ENCODE measurements around the gene E2F1. TPM values are rescaled to one million over a fixed set of nuclear protein-coding genes. Genes with fewer than 3 reads are reported as not detected.
A peak's percentile ranks its signal among the peaks of the same experiment; 100 is the strongest.
"Not testable (repeated sequence)": the region's sequence is repeated elsewhere in the genome, so short reads cannot be mapped to it uniquely, and the experiment has no call there.

The E2F1 gene
- total RNA-seq, 1 experiment from 2014 or later = 20.7 TPM

DNA sequence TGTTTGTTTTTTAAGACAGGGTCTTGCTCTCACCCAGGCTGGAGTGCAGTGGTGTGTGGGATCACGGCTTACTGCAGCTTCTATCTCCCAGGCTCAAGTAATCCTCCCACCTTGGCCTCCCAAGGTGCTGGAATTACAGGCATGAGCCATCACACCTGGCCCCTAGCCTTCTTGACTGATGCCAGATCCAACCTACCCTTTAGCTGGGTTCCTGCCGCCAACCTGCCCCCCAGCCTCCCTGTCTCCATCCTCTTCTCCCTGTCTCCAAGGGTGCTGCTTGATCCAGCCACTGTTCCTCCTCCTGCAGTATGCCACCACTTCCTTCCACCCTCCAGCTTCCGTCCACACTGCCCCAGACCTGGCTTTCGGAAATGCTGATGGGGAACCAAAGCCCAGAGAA lies 27.3 kb downstream of the E2F1 start:
- no peak for DNase-seq (ENCODE audit: low read depth)

DNA sequence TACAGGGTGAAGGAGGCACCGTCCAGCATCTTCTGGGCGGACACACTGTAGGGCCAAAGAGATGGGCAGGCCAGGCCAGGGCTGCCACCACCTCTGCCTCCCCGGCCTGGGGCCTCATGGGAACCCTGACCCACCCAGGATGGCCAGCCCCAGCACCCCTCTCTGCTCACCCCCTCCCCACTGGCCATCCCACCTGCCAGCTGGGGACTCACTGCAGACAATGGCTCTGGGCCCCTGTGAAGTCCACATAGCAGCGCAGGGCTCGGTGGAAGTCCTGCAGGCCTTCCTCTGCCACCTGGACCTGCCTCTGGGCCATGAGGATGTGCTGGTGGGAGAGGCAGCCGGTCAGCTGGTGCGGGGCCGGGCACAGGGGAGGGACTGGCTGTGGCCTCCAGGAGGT lies 27.7 kb downstream of the E2F1 start:
- no peak for DNase-seq (ENCODE audit: low read depth)

DNA sequence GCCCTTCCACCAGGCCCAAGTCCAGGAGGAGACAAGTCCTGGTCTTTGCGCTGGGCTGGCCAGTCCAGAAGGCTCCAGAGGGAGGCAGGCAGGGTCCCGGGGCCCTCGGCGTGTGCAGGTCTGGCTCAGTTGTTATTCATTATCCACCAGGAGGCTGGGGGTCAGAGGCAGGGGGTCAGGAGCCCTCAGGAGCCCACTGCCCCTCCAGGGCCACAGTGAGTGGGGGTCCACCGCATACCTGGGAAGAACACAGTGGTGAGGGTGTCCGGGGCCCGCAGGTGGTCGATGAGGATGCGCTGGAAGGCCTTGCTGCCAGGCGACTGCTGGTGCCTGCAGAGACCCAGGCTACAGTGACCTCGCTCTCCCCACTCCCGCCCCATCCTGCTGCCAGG lies 28.5 kb downstream of the E2F1 start:
- DNase-seq (ENCODE audit: low read depth) = no peak

DNA sequence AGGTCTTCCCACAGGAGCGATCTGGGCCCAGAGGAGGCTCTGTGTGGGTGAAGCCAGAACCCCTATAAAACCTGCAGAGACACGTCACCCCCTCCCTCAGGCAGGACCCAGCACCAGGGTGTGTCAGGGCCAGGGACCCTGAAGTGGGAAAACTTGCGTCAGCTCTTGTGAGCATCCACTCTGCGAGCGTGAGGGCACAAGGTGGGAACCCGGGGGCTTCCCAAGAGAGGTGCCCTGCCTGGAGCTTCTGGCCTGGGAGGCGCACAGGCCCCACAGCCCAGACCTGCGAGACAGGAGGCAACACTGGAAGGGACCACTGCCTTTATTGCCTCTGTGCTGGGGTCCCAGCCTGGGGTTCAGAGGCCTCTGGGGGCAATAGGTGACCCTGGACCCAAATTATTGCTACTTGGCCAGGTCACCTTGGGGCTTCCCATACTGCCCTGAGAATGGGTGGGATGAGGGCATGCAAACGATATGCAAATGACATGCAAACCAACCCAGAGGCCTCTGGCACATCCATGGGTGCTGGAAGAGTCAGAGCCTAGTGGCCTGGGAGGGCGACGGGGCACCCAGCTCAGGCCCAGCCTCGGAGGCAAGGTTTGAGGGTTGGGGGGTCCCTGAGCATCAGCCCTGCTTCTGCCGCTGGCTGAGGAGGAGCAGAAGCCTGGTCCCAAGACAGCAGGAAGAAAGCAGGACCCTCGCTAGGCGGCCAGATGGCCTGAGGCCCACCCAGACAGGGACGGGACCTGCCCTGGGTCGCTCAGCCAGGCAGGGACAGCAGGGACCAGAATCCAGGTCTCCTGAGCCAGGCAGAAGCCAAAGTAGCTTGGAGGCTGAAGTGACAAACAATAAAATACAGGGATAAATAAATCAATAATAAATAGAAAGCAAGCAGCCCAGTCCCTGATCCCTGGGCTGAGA lies 29.1 kb downstream of the E2F1 start:
- DNase-seq (ENCODE audit: low read depth) = no peak

DNA sequence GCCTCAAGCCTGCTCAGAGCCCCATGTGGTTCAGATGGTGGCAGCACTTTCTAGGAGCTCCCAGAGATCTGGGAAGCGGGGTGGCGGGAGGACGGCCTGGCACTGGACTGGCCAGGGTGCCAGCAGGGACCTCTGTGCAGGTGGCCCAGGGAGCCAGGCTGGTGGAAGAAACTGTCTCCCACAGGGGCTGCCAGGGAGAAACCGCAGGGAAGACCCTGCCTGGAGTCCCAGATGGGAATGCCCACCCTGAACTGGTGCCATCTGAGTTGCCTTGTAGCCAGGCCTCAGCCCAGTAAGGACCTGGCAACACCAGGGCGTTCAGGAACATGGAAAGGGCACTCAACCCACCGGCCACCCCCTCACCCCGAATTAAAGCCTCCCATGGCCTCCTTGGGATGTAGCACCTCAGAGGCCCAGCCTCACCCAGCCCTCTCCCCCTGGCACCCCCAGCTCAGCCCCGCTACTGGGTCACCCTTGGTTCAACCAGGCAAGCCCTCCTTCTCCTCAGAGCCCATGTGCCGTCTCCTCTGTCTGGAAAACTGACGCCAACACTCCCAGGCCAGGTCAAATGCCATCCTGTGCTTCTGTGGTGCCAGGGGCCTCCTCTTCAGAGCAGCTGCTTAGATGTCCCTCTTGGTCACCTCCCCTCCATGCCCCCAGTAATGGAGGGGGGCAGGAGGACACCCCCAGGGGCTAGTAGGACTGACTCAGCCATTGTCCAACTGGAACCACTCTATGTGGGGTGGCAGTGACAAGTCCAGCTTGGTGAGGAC lies 30.0 kb downstream of the E2F1 start:
- DNase-seq (ENCODE audit: low read depth) = no peak

DNA sequence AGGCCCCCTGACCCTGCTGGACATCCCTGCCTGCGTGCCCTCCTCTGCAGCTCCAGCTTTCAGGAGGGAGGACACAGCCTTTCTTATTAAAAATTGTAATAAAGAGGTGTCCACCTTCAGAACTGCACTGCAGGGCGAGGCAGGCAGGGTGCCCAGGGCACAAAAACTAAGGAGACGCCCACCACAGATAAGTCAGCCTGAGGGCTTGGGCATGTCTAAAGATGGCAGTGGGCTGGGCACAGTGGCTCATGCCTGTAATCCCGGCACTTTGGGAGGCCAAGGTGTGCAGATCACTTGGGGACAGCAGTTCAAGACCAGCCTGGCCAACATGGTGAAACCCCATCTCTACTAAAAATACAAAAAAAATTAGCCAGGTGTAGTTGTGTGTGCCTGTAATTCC lies 31.0 kb downstream of the E2F1 start:
- DNase-seq (ENCODE audit: low read depth) = no peak

DNA sequence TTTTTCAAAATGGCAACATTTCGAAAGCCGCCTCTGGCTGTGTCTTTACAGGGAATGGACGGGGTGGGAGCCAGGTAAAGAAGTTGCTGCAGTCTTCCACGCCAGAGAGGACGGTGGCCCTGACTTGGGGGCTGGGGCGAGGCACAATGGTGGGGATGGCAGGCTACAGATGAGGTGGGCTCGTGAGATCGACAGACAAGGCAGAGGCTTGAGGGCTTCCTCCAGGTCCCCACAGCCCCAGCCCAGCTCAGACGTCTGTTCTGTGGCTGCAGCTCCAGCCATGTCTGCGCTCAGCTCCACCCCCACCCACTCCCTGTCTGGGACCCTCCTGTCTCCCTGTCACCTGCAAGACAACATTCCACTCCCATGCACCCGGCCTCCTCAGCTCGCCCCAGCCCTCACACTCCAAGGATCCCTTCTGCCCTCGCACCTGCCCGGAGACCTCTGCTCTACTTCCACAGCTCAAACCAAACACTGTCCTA lies 31.5 kb downstream of the E2F1 start:
- DNase-seq (ENCODE audit: low read depth) = no peak

DNA sequence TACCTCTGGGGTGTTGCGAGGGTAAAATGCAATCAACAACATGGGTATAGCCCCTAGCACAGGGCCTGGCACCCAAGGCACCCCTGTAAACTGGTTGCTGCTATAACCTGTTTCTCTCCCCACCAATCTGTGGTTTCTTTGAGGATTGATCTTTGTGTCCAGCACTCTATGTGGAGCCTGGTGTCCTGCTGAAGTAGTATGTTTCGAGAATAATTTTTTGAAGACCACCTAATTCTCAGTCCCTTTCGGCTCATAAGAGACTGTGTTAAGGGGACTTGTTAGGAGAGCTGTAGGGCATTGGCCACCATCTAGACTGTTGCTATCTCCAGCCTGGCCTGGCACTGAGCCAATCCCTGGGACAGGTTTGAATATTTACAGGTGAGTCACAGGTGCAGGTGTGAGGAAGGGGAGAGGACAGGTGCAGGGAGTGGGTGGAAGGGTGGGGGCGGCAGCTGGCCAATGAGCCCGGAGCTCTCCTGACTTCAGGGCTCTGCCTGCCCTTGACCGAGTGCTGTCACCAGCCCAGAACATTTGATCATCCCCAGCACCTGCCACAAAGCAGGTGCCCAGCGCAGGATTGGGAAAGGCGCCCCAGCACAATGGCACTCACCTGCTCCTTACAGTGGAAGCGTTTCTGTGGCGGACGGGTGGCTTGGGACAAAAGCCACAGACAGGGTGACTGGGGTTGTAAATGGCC lies 32.1 kb downstream of the E2F1 start:
- no peak for DNase-seq (ENCODE audit: low read depth)

DNA sequence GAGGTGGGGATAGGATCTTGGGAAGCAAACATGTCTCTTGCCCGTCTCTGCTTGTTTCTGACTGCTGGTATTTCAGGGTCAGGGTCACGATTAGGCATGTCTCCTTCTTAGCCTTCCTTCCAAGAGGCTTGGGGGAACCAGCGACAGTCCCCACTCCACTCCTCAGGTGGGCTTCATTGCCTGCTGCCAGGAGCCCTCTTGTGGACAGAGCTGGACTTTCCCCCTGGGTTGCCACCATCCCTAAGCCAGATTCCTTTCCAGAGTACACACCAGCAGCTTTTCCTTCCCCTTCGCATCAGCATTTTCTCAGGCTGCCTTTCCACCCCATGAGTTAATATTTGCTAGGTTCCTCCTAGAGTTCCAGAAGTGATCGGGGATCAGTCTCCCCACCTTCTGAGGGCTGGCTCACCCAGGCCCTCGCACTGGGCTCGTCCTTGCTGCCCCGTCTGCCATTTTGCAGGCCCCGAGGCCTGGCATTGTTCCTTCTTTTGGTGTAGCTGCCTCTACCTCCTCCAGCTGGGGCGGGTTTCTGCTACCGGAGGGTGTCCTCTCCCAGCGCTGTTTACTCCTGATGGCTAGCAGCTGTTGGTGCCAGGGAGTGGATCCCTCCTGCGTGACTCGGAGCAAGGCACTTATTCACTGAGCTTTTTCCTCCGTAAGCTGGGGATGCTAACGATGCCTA lies 32.8 kb downstream of the E2F1 start:
- peak; percentile 63 for DNase-seq (ENCODE audit: low read depth)

DNA sequence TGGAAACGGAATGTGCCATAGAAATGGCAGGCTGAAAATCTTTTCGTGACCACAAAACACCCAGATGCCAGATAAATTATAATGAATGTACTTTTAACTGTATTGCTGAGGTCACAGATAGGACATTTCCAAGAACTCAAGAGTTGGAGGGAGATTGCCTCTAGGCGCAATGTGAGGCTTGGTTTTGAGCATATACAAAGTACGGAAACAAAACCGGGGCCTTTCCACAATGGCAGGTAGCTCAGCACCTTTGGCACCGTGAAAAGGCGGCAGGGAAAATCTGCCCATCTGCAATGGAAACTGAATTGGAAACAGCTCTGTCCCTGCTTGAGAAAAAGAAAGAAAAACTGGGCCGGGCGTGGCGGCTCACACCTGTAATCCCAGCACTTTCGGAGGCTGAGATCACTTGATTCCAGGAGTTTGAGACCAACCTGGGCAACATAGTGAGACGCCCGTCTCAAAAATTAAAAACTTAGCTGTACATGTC lies 34.6 kb downstream of the E2F1 start:
- no peak for DNase-seq (ENCODE audit: low read depth)

DNA sequence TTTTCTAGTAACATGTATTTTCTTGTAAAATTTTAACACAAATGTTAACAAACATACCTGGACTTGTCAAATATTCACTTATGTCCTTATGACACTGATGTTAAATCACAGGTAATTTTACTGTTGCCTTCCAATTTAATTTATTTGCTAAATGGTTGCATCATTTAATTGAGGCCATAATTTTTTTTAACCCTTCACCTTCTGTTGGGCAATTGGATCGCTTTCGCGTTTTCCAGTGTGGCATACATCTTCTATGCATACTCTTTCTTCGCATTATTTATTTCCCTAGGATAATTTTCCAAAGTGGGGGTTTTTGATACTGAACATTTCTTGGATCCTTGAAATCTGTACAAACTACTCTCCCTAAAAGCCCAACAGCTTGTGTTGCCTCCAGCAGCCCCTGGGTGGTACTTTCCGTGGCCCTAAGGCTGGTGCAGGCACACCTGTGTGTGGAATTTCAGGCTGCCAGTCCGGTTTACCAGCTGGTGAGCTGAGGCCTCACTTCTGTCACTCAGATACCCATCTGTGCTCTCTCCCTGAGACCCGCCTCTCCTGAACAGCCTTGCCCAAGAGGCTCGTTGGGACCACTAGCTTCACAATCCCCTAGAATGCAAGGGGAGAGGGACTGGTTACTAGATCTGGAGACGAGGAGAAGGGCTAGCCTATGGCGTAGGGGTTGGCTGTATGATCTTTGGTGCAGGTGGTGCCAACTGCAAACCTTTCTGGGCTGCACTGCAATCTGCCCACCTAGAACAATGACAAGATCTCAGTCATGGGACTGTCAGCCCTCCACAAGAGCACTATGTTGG lies 35.2 kb downstream of the E2F1 start:
- DNase-seq (ENCODE audit: low read depth) = no peak

DNA sequence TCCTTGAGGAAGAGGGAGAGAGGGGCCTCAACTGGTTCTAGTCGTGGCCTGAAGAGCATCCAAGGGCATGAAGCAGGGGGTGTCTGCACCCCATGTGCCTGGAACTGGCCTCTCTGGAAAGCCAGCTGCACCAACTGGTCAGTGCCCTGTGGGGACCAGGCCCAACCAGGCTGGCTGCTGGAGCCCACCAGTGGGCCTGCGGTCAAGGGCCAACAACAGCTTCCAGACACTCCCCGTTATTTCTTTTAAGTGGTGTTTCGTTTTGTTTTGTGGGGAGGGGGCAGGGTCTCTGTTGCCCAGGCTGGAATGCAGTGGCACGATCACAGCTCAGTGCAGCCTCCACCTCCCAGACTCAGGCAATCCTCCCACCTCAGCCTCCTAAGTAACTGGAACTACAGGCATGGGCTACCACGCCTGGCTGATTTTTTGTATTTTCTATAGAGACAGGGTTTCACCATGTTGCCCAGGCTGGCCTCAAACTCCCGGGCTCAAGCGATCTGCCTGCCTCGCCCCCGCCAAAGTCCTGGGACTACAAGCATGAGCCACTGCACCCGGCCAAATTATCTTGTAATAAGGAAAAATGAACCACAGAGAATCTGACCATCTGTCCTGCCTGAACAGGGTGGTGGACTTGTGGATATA lies 36.0 kb downstream of the E2F1 start:
- no peak for DNase-seq (ENCODE audit: low read depth)

DNA sequence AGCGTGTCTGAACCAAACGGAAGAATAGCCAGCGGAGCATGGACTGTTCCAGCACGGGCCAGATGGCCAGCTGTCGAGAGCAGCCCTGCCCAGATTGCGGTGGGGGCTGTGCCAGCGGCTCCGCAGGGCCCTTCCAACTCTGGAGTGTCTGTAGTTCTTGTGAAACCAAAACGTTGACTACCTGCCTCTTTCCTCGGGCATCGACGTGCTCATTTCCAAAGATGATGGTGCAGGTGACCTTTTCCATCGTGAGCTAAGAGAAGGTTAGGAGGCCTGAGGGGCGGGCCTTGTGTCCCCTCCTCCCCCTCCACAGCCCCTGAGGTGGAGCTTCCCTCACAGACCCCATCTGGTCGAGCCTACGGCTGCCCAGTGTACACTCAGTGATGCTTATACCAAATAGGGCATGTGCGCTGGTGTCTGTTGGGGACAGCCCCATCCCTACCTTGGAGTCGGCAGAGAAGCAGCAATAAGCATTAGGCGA lies 36.9 kb downstream of the E2F1 start:
- DNase-seq (ENCODE audit: low read depth) = no peak

DNA sequence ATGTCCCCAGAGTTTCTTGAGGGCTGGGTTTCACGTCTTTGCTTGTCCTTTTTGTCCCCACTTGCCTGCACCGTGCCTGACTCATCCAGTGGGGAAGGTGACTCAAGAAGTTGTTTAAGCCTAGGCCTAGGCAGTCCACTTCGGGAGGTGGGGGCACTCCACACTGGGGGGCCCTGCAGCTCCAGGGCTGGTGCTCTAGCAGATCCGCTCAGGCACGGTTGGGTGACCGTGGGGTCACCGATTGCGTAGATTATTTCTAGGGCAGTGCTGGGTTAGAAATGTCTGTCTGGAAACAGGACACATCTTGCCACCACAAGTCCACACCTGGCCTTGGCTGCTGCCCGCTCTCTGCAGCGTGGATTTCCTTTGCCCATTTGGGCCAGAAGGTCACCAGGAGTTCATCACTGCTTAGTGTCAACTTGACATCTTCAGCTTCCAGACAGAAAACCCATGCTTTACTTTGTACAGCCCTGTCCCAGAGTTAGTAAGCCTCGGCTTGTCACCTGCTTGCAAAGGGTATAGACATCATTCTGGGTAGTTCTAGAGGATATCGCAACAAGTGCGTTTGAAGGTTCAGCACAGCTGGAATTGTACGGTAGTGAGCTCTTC lies 37.7 kb downstream of the E2F1 start:
- no peak for DNase-seq (ENCODE audit: low read depth)

DNA sequence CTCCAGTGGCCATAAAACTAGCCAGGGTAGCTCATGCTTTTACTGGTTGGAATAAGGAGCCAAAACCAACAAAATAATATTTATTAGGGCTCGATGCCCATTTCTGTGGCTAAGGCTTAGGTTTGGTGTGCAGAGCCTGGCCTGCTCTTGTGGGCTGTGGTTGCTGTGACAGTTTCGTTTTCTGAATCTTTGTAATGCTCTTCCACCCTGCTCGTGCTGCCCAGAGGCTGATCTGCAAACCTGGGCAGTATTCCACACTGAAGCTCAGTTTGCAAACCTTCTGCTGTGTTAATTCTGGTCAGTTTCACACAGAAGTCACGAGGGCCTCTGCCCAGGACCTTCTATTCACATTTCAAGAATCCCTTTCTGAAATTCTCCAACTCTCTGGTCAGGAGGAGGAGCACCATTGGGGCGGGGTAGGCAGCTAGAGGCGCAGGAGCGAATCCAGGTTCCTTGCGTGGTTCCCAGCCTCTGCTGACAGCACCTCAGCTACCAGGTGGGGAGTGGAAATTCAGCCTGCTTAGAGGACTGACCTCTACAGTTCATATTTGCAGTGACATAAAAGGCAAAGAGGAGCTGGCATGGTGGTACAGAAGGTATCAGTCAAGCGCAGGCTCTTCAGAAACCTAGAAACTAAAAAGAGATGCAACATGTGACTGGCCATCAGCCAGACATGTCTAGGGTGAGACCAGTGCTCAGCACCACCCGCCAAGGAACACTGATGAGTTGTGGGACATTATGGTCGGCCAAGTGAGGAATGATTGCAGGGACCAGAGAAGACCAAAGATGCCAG lies 38.4 kb downstream of the E2F1 start:
- DNase-seq (ENCODE audit: low read depth) = peak; percentile 80

DNA sequence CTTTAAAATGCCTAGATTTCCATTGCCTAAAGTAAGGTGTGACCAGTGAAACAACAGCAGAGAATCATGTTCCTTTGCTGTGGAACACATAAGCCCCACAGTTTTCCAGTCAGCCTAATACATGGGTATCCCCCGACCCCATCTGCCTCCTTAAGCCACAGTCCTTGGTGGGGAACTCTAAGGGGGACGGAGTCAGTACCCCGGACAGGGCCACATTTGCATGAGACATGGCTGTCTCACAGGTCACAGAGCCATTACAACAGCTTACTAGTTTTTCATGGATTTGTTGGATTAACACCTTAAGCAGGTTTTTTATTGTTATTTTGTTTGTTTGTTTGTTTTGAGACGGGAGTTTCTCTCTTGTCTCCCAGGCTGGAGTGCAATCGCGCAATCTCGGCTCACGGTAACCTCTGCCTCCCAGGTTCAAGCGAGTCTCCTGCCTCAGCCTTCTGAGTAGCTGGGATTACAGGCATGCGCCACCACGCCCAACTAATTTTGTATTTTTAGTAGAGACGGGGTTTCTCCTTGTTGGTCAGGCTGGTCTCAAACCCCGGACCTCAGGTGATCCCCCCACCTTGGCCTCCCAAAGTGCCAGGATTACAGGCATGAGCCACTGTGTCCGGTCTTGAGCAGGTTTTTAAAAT lies 39.1 kb downstream of the E2F1 start:
- DNase-seq (ENCODE audit: low read depth) = not testable (repeated sequence)

DNA sequence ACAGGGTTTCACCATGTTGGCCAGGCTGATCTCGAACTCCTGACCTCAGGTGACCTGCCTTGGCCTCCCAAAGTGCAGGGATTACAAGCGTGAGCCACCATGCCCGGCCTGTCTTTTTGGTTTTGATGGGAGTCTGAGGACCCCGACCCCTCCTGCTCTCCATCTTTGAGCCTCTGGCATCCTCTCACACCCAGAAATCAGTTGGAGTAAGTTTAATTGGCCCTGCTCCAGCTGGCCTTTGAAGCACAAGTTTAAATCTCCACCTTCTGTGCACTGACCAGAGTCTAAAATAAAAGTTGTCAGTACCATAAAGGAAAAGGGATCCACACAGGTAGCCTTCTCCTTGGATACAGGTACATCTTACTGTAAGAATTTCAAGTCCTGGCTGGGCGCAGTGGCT lies 40.0 kb downstream of the E2F1 start:
- no peak for DNase-seq (ENCODE audit: low read depth)

DNA sequence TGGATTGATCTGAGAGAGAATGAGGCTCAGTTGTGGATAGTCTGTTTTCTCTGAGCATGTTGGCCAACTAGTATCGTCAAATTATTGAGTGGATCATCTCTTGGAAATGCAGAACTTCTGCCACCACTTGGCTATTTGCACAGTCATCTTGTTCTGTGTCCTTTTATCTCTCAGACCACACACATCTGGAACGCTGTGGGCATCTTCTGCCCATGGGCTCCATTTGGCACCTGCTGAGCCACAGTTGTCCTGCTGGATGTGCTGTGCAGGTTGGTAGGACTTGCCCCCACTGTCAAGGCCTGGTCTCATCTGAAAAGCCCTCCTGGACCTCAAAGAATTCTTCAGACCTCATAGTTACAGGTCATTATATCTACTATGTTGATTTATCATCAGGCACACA lies 40.8 kb downstream of the E2F1 start:
- no peak for DNase-seq (ENCODE audit: low read depth)

DNA sequence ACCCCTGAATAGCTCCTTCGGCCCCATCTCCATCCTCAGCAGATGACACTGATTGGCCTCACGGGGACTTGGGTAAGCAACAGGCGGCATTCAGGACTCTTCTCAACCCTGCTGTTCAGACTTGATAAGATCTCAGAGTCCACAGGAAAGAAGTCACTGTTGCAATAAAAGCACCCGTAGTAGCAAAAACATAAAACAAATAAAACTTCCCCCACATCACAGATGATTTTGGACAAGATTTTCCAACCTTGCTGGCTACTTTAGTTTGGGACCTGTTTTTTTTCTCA lies 41.2 kb downstream of the E2F1 start:
- DNase-seq (ENCODE audit: low read depth) = no peak

Measured in Daoy (cell line).